HL-60/S4 treated with phorbol 12-myristate 13-acetate at 8.2 ng/mL for 4 days and 3 days (cell line): ENCODE measurements around the gene CYP4B1.

ENCODE experiments used
- in situ Hi-C: fragments of 300-500 bp; cut with MboI; formaldehyde crosslinking; loops from 2 replicates; pipeline ENCODE4 v1.15.0; 2022; ENCODE audit warnings: low sequenced_read_pairs

CYP4B1 gene

DNA sequence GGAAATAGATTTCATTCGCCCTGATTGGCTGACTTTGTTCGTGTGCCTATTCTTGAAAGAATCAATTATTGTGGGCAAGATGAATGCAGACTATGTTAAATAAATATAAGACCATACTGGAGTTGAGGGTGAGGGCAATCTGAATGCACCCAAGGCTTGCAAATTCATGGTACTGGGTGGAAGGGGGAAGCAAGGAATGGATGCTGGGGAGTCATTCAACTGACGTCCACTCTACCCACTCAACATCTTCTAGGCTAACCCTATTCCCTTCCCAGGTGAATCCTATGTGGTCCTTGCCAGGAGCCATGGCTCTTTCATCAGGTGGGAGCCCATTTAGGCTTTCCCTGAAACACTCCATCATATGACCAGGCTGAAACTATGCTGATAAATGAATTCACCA, 5.7 kb upstream of the CYP4B1 start:
- in situ Hi-C loops: no loop called here

DNA sequence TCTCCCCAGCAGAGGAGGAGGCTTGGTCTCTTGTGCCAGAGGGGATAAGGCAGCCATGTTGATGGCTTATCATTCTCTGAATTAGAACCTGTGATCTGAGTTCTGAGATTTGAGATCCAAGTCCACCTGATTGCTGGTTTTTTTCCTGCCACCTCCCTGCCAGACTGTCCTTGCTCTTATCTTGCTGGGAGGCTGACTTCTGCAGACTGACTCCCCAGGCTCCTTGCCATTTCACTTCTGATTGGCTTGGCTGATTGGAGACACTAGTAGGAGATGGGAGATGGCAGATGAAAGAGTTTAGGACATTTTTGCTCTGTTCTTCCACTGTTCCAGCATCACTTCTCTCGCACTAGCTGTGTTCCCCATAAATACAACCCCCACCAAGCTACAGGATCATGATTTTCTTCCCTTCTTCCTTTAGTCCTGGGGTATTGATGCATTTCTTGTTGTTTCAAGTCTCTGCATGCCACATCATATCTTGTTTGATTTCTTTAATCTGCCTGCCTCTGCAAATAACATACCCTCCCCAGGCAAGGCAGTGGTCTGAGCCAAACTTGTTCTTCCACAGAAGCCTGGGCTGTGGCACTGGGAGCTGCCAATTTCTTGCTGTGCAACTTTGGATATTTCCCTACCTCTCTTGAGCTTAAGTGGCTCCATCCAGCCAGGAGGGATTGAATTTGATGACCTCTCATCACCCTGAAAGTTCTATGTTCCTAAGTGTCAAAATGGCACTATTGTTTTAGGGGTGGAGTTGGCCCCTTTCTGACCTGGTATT, 963 bp upstream of the CYP4B1 start:
- in situ Hi-C loops: no loop called here

DNA sequence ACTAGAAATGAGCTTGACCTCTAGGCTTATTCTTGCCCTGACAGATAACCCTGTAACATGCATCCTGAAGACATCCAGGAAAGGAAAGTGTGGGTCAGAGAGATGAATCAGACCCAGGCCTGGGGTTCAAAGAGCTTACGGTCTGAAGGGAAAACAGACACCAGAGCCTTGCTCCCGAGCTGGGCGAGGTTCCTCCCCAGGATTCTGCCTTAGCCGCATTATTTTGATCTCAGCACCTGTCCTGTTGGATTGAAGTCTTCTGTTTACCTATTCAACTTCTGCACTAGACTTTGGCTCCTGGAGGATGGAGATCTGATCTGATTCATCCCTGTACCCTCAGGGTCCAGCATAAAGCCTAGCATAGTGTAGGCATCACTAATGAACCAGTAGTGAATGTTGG, 1.9 kb downstream of the CYP4B1 start:
- in situ Hi-C loops: no loop called here

DNA sequence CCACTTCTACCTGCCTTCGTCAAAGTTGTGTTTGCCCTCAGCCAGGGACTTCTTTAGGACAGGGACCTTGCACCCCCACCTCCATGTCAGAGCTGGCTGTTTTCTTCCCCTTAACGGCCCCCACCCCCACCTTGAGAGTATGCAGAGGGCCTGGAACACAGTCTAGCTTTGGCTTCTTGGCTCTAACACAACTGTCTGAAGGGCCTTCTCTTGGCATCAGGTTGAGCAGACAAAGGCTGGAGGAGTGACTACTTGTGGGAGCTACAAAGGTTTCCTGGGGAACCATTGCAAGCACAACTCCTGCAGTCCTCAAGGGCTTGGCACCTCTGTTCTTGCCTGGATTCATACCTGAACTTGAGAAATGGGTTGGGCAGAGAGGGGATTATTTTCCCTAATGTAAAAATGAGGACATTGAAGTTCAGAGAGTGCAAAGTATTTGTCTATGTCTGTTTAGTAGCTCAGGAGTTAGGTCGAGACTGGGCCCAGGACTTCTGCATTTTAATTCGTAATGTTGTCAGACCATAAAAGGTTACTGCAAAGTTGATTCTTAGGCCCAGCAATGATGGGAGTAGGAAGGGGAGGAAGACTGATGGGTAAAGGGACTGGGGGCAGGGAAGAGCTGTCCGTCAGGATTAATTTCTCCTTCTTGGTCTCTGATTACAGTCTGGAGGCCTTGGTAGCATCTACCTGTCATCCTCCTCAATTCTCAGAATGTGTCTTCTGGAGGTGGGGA, 2.6 kb downstream of the CYP4B1 start:
- in situ Hi-C loops: no loop called here

DNA sequence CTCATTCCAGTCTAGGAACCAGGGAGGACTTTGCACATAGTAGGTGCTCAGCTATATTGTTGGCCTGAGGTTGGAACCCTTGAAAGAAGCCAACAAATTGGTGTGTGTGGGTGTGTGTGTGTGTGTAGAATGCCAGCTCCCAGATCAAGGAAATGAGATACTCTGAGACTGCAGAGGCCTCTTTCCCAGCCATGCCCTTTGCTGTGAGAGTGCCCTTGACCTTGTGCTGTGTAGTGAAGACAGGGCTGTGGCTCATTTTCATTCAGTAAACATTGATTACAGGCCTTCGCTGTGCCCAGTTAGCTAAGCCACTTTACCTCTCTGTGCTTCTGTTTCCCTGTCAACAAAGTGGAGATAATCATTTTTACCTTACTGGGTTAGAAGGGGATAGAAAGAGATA, 3.2 kb downstream of the CYP4B1 start:
- in situ Hi-C loops: no loop called here

DNA sequence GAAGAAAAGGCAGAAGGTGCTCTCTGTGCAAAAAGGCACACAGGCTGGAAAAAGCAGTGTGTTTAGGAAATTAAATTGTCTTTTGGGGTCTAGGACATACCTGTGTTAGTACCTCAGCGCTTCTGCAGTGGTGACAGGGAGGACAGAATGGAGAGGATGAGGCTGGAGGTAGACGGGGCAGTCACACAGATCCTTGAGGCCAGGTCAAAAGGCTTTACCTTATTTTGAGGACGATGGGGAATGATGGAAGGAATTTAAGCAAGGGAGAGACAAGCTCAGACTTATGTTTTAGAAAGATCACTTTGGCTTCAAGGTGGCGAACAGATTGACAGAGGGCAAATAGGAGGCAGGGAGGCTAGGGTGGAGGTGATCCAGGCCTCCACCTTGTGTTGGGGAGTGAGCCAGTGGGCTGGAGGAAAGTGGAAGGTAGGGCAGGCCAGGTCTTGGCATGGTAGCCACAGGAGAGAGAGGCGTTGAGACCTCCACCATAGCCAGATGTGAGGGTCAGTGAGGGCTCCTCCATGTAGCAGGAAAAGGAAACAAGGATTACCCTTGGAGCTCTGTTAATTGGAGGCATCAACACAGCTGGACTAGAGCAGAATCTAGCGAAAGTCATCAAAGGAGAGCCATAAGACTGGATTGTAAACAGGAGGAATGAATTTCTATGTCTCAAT, 4.2 kb downstream of the CYP4B1 start:
- in situ Hi-C loops: no loop called here

DNA sequence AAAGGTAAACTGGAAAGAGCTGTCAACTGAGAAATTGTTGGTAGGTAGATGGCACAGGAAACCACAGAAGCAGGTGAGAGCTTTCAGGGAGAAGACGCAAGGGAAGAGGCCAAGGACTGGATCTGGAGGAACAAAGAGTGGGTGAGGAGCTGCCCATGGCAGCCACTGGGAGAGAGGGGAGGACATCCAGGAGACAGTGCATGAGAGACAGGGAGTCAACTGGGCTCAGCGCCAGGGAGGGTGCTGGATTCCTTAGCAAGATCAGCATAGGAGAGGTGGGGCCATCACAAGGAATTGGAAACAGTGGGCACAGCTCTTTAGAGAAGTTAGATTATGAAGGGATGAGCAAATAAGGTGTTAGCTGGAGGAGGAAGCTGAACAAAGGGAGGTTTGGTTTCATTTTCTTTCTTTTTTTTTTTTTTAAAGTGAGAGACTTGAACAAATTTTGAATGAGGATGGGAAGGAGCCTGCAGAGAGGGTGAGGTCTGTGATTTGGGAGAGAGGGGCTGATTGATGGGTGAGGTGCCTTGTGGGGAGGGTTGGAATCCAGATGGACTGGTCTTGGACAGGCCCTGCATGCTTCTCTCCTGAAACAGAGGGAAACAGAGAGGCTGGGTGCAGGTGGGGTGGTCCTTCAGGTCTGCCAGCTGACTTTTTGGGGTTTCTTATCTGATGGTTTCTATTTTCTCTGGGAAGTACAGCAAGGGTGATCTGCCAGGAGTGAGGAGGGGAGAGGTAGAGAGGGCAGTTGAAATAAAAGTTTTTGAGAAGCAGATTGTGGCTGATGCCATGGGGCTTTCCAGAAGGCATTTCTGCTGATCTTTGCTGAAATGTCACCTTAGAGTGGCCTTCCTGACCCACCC, 5.4 kb downstream of the CYP4B1 start:
- in situ Hi-C loops: no loop called here

DNA sequence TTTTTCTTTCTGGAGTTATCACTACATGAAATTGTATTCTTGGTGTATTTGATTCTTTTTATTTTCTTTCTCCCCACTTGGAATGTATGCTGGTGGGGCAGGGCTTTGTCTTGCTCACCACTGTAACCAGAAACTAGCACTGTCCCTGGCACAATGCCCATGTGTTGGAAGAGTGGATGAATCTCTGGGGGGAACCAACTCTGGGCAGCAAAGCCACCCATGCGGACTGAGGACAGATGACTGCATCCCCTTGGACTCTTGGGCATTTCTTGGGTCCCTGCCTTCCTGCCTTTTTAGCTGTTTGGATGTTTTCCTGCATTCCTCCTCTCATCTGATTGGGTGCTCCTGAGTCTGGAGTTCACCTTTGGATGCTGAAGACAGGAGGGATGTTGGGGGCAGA, 6.1 kb downstream of the CYP4B1 start:
- in situ Hi-C loops: no loop called here

DNA sequence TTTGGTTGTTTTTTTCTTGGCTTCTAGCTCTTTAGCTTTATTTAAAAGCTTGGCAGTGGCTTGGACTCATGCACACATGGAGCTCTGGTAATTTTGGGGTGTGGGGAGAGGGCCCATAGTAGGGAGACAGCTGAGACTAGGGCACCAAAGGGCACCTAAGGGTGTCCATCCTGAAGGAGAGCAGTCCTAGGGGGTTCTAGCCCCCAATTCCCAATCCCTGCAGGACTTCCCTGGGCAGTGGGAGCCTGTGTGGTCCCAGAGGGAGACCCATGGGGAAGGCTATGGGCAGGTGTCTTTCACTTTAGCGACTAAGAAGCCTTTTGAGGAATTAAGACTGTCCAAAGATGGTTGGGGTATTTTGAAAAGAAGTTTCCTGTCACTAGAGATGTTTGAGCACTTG, 6.9 kb downstream of the CYP4B1 start:
- in situ Hi-C loops: no loop called here

DNA sequence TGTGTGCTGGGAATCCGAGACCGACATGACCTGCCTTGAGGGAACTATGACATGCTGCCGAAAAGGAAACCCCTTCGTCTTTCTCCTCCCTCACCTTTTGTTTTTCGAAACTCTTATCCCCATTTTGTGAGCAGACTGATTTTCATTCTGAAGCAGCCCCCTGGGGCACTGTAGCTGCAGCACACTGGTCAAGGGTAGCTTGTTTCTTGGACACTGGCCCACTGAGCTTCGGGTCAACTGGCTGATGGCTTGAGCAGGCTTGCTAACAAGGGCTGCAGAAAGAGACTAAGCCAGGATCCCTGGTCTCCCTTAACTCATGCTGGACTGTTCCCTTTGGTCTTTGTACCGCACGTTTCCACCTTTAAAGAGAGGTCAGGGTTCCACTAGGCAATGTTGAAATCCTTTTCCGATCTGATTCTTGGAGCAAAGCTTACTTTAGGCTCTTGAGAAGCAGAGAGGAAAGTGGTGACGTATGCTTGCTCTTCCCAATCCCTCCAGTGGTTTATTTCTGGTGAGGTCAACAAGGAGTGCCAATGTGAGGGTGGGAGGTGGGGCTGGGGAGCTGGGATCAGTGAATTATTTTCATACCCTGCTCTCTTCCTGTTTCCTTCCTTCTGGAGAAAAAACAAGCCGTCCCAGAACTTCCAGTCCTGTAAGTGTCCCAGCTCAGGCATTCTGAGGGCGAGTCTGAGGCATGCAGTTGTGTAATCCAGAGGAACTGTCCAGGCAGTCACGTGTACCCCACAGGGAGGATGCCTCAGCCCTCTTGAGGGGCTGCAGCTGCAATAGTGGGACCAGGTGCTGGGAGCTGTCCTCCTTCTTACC, 7.6 kb downstream of the CYP4B1 start:
- in situ Hi-C loops: no loop called here

DNA sequence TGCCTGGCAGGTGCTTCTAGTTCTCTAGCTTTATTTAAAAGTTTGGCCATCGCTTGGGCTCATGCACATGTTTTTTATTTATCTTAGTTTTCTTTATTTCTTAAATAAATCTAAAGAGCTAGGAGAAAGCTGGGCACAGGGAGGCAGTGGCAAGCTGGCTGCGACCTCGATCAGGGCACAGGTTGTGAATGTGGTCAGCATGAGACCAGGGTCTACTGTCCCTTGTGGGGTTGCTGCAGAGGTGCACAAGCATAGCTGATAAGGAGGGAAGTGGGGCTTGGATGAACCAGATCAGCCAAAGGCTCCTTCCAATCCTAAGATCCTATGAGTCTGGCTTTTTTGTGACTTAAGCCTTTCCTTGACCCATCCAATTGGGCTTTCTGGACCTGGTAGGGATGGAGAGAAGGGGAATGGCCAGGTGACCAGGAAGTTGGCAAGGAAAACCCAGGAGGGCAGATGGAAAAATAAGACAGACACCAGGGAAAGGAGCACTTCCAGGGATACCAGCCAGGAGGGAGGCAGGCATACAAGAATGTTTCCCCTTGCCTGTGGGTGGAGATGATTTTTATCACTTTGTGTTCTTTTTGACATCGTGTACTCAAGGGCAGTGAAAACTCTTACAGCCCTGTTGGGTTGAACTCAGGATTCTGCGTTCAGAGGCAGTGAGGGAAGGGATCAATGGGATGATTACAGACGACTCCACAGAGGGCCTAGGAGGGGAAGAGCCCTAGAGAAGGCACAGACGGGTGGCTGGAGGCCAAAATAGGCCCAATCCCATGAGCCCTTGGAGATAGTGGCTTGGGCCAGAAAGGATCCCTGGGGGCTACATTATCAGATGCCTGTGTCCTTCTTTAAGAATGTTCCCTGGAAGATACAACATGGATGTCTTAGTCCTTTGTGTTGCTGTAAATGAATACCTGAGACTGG, 8.5 kb downstream of the CYP4B1 start:
- in situ Hi-C loops: no loop called here

DNA sequence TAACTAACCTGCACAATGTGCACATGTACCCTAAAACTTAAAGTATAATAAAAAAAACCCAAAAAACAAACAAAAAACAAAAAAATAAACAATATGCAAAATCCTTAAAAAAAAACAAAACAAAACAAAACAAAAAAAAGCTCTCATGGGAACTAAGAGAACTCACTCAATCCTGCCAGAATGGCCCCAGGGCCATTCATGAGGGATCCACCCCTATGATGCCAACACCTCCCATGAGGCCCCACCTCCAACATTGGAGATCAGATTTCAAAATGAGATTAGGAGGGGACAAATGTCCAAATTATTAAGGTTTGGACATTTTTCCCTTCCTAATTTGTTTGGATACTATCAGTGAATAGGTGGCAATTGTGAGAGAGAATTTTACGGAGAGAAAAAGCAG, 10.2 kb downstream of the CYP4B1 start:
- in situ Hi-C loops: no loop called here

DNA sequence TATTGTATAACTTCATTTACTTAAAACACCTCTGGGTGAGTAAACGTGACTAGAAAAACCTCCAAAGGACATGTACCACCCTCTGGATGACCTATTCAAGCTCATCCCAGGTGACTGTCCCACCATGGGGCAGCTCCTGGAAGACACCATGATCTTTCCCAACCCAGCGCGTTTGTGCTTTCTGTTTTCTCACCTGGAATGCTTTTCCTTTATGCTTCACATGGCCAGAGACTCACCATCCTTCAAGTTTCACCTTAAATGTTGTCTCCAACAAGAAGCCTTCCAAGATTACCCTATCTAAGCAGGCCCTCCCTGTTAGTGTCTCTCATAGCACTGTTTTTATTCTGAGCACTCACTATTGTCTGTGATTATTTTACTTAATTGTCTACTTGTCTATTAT, 11.1 kb downstream of the CYP4B1 start:
- in situ Hi-C loops: no loop called here

DNA sequence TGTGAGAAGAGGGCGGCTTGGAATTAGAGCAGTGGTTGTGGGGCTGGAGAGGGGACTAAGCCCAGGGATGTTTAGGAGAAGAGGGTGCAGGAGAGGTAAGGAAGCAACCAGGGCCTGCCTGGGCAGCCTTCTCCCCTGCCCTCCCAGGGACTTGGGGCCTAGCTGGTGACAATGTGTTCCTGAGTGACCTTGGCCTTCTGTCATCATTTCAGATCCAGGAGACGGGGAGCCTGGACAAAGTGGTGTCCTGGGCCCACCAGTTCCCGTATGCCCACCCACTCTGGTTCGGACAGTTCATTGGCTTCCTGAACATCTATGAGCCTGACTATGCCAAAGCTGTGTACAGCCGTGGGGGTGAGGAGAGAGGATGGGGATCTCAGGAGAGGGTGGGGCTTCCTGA, 11.8 kb downstream of the CYP4B1 start:
- in situ Hi-C loops: no loop called here

DNA sequence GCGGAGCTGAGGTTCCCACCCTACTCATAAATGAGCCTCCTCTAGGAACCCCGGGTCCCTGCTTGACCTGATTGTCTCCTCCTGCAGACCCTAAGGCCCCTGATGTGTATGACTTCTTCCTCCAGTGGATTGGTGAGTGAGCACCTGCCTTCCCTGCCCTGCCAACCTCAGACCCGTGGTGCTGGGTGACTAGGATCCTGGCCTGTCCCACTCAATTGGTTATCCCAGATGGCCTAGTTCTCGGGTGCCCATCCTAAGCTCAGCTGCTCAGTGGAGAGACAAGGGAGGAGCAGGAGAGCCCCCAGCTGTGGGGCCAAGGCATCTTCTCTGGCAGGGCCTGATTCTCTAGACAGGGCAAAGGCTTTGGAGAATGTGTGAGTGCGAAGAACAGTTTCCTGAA, 12.2 kb downstream of the CYP4B1 start:
- in situ Hi-C loops: no loop called here

DNA sequence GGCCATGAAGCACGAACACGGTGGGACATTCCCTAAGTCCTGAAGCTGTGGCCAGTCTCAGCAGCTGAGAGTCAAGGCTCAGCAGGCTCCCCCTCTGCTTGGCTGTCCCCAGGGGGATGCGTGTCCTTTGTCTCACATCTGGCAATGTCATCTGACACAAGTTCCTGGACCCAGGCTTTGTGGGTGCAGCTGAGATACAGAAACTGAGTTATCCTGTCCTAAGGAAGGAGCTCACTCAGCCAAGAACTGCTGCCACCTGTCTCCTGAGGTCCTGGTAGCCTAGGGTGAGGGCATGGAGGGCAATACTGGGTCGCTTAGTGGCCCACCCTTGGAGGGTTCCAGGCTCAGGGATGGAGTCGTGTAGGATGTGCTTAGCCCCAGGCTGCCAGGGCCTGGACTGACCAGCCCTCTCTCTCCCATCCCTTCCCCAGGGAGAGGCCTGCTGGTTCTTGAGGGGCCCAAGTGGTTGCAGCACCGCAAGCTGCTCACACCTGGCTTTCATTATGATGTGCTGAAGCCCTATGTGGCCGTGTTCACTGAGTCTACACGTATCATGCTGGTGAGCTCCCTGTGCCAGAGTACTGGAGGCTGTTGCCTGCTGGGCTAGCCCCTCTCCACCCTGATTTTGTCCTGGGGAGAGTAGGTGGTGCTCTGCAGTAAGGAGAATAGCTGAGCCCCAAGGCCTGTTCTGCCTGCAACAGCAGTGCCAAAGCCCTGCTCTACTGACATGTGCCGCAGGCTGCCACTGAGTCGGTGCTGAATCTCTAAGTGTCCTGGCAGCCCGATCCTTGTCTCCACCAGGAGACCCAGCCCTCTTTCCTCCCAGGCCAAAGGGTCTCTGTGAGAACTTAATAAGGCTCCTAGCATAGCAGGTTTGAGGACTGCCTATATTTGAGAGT, 13.5 kb downstream of the CYP4B1 start:
- in situ Hi-C loops: no loop called here

DNA sequence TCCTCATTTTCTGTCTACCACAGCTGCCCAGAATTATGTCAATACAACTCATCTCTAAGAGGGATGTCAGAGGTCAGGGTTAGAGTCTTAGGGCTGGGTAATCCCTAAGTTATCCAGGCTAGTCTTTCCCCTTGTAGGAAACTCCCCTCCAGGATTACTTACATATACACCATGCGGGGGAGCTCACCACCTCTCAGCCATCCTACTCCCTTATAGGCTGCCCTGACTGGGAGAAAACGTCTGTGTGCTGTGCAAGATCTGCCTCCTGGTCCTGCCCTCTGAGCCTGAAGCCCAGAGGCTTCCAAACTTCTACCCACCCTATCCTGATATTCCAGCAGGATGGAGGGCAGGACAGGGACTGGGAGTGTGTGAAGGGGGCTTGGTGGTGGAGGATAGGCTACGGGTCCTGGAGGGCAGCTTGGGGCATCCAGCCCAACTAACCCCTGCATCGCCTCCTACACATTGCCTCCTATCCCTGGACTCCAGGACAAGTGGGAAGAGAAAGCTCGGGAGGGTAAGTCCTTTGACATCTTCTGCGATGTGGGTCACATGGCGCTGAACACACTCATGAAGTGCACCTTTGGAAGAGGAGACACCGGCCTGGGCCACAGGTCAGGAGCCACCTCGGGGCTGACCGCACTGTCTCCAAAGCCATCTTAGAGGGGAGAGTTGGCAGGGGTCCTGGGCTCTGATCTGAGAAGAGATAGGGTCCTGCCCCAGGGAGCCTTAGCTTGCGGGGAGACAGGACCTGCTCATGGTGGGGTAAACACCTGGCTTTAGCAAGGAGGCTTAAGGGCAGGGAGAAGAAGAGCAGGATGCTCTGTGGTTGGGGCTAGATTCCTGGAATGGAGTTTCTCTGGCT, 14.4 kb downstream of the CYP4B1 start:
- in situ Hi-C loops: no loop called here
